Ammon's horn (tissue), 1 donor: Measurements from ENCODE around the gene YWHAH.
A peak's percentile ranks its signal among the peaks of the same experiment; 100 is the strongest.

ENCODE experiments used
- DNase-seq: peaks from one replicate; pipeline ENCODE4 v3.0.0-alpha.2; 2016; ENCODE audit warnings: low spot score

The YWHAH gene

DNA sequence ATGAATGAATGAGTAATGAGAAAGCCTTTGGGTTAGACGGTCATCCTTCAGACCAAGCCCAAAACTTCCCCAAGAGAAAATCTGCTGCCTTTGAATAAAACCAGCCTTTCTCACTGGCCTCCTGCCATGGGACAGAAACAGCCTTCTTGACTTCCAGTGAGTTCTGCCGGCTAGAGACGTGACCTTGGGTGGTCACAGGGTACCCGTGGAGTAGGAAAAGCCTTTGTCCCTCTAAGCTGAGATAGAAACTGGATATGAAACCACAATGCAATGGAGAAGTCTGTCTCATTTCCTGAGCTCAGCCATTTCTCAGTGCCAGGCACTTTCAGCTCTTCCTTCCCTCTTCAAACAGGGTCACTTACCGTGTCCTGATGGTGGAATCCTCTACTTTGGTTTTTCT is 21.2 kb upstream of the YWHAH start:
- DNase-seq, result peak; percentile 78

DNA sequence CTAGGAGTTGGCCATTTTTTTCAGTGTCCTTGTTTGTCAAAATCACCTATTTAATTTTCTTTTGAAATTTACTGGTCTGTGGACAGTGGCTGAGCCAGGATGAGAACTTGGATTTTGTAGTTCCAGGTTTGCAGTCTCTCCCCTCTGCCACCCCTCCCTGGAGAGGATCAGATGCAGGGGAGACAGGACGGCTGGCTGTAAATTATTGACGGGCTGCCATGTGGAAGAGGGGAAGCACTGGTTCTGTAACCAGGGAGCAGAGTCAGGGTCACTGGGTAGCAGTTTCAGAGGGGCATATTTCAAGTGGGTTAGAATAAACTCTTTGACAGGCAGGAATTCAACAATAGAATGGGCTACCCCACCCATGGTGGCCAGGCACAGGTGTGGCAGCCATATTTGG is 20.6 kb upstream of the YWHAH start:
- no peak for DNase-seq

DNA sequence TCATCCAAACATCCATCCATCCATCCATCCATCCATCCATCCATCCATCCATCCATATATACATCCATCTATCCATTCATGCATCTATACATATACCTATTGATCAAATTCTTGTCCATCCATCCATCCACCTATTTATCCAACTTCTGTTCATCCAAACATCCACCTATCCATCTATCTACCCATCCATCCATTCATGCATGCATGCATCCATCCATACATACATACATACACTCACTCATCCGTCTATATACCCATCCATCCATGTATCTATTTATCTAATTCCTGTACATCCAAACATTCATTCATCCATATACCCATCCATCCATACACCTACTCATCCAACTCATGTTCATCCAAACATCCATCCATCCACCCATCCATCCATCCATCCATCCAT is 19.3 kb upstream of the YWHAH start:
- DNase-seq, result no peak

DNA sequence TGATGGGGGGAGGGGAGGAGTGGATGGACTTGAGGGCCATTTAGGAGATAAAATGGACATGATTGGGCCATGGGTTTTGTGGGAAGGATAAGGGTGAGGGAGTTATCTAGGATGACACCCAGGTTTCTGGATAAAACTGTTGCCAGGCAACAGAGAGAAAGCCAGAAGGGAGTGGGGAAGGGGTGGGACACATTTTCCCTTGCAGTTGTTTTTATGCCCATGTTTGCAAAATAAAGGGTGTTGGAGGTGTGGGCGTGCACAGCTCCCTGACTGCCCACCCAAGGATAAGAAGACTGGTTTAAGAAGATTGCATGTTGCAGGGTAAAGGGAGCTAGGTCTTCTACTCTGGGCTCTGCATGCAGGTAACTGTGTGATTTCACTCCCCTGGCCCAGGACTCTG is 18.3 kb upstream of the YWHAH start:
- no peak for DNase-seq

DNA sequence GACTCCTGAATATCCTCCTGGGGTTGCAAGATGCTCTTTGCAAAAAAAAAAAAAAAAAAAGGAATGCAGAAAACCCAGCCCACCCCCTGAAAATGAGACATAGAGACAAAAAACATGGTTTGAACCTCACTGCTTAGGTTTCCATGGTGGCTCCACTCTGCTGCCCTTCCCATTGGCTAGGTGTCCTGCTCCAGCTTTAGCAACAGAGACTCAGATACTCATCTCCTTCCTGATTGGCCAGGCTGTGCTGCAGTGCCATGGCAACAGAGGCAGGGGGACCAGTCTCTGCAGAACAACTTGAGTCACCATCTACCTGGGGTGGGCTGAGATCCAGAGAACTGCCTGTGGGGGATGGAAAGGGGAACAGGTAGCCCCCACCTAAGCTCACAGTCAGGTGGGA is 17.4 kb upstream of the YWHAH start:
- peak; percentile 90 for DNase-seq

DNA sequence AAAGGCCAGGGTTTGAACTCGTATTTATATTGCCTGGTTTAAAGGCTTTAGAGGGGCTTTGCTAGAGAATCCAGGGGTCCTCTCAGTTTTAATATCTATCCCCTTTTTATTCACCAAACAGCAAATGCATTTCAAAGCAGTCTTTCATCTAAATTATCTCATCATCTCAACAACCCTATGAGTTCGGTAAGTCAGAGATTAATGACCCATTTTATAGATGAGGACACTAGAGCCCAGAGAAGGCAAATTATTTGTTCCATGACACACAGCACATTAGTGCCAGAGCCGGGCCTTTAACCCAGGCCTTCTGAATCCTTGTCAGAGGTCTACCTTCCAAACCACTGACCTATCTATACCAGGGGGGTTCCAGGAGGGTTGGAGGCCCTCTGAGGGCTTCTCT is 16.8 kb upstream of the YWHAH start:
- no peak for DNase-seq

DNA sequence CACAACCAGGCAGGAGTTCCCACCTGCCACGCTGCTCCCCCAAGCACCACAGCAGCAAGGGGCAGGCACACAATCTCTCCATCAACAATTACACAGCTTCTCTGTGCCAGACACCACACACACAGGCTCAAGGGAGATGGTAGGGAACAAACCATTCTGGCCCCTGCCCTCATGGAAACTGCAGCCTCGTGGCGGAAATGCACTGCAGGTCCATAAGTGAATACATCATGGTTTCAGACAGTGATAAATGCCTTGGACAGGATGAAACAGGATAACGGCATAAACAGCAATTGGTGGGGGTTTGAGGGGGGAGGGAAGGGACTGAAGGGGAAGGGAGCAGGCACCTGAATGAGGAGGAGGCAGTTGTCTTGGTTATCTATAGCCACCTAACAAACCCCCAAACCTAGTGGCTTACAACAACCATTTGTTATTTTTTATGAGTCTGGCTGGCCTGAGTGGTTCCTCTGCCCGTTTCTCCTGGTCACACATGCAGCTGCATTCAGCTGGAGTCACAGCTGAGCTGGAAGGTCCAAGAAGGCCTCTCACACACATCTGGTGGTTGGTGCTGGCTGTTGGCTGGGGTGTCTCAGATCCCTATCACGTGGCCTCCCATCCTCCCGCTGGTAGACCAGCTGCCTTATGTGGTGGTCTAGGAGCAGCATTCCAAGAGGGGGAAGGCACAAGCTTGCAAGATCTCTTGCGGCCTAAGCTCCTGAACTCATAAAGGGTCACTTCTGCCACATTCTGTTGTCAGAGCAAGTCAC is 15.0 kb upstream of the YWHAH start:
- no peak for DNase-seq

DNA sequence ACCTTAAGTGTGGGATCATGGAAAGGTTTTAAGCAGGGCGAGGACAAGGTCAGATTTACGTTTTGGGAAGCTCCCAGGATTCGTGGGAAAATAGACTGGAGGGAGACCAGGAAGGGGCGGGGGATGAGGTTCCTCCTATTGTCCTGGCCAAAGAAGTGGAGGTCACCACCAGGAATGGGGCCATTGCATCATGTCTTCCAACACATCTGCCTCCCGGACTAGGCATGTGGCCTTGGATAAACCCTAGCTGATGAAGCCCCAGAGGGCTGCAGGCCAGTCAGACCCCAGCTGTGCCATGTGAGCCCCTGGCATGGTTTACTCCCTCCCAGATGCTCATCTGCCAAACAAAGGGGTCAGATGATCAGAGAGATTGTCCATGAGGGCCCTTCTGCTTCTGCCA is 11.5 kb upstream of the YWHAH start:
- DNase-seq, result no peak

DNA sequence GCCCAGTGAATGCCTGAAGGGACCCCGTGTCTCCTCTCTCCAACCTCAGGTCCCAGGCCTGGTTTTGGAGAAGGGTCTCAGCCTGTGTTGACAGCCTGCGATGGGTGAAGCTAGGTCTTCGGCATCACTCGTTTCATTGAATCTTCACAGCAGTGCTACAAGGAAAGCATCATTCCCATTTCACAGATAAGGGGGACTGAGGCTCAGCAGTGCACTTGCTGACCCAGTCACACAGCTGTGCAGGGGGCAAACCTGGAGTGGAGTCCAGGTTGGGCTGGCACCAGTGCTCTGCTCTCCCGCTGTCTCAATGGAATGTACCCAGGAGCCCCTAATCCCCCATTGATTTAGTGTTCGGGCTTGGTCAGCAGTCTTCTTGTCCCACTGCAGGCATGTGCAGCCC is 10.9 kb upstream of the YWHAH start:
- no peak for DNase-seq

DNA sequence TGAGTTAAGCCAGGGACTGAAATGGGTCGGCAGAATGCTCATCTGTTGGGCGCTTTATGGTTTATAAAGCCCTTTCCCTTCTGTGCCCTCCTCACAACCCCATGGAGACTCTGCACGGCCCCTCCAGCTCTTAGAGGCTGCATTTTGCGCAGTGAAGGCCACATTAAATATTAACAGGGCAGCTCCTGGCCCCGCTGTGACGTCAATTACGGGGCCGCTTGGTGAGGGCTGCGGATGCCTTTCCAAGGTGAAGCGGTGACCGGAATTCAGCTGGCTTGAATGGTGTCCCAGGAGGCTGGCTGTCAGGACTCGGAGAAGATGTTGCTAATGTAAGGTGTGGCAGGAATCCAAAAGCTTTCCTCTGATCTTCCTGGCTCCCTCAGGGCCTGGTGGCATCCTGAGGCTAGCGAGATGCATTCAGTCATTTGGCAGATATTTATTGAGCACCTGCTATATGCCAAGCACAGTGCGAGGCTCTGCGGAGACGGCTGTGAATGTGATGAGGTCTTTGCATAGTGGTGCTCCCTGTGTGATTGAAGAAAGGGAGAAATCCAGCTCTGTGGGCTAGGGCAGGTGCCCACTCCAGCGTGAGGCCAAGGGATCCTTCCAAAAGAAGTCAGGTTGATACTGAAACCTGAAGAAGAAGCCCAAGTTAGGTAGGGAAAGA is 10.4 kb upstream of the YWHAH start:
- no peak for DNase-seq

DNA sequence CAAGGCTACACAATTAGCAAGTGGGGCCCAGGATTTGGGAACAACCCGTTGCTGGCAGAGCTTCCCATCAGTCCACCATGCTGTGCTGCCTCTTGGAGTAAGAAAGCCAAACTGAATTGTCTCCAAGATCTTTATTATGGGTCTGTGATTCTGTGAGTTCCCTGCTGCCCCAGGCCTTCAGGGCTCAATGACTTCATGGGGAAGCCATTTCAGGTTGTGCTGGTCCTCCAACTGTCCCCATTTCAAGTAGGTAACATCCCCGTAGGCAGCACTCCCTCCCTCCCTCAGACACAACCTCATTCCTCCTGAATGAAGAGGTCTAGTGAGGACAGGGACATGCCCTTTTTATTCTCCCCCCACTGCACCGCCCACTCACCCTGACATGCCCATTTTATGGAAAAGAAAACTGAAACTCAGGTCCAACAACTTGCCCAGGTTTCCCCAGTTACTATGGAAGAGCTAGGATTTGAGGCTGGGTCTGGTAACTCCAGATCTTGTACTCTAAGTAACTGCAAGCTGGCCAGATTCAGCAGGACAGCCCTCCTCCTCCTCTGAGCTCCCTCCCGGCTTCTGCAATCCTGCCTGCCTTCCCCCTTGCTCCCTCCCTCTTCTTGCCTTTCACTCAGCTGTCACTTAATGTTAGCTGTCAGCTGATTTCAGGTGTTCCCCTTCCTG is 8.2 kb upstream of the YWHAH start:
- DNase-seq, result no peak

DNA sequence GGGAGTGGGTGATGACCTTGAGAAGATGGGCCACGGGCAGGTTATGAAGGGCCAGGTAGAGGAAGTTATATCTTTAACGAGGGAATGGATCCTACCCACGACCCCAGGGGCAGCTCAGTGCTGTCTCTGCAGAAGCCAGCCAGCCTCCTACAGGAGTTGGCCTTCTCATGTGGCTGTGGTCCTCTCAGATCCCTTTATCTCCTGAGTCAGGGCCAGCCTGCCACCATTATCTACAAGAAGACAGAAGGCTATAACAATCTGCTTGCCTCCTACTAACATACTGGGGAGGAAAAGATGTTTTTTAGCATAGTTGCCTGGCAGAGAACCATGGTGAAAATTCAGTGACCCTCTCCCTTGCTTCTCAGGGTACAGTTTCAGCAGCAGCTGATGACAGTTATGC is 7.0 kb upstream of the YWHAH start:
- DNase-seq, result no peak

DNA sequence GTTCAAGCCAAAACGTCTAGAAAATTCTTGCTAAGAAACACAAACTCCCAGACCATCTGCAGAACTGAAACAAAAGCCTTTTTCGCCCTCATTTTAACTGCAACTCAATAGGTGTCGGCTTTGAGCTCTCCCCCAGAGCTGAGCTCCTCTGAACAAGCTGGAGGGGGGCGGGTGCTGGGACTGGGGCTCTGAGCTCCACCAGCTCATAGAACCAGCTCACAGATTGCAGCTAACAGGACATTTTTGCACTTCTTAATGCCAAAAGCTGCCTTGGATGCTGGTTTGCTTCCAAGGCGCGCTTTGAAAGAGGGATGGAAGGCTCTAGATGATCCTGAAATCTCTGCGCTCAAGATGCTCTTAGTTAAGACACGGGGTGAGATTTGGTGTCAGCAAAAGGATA is 6.0 kb upstream of the YWHAH start:
- DNase-seq, result peak; percentile 66

DNA sequence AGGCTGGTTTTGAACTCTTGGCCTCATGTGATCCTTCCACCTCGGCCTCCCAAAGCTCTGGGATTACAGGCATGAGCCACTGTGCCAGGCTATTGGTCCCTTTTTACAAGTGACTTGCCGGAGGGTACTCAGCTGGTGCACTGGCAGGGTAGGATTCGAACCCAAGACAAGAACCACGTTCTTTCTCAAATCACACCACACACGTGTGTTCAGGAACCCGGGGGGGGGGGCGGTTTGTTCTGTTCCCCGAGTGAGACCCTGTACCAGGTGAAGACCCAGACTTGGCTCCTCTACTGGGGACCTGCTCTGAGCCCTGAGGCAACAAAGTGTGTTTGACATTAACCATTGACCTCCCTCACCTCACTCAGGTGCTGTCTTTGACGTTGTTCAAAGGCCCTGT is 3.8 kb upstream of the YWHAH start:
- no peak for DNase-seq

DNA sequence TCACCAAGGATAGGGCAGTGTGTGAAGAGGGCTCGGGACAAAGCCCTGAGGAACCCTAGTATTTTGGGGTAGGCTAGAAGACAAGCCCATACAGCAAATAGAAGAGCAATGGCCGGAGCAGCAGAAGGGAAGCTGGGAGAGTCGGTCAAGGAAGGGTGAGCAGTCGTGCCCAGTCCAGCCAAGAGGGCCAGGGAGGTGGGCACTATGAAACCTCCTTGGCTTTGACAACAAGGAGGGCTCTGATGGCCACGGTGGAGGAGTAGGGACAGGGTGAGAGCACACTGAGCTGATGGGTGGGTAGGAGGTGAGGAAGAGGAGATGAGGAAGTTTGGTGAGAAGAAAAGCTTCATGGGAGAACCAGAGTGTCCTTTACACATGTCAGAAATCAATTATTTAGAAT is 2.2 kb upstream of the YWHAH start:
- DNase-seq, result no peak

DNA sequence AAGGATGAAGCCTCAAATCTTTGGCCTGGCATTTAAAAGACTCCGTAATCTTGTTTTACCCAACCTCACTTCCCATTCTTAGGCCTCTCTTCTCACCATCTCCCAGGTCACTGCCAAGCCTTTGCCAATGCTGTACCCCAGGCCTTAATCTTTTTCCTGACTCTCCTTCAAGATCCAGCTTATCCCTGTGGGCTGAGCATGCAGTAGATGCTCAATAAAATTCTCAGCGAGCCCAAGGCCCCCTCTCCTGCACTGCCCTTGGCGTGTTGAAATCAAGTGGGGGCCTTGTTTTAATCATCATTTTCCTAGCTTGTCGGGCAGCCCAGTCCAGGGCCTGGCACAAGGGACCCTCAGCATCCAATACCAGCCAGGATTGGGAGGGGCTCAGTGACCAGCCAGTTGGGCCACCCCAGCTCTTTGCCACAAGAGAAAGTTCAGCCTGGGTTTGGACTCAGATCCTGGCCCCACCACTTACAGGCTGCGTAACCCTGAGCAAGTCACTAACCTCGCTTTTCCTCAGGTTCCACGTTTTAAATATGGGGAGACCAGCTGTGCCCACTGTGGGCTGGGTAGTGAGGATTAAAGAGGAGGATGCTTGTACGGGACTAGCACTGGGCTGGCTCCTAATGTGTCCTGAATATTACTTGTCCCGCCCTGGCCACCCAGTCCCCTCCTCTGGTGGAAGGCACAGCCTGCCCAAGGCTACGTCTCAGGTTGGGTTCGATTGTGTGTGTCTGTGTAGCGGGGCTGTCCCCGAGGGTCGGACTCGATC is 943 bp upstream of the YWHAH start:
- DNase-seq, result no peak

DNA sequence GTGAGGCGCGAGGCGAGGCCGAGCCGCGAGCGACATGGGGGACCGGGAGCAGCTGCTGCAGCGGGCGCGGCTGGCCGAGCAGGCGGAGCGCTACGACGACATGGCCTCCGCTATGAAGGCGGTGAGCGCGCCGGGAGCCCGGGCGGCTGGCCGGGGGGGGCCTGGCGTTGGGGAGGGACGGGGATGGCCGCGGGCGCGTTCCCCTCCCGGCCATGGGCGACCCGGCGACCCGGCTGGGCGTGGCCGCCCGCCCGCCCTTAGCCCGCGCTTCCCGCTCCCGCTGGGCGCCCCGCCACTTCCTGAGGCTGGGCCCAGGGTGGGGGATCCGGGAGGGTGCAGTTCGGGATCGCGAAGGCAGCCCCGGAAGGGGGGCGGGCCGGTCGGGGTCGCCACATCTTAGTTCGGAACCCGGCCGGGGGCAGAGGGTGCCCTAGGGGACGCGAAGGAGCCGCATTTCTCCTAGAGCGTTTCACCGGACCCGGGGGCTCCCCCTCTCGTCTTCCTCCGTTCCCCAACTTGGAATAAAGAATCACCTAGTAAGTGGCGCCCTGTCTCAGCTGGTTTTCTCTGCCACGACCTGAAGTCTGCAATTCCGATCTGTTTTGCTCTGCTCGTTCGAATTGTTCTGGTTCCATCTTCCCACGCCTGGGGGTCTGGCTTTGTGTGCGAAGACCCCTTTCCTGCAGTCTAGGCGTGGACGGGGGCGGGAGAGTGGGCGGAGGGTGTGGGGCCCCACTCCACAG is 536 bp downstream of the YWHAH start:
- no peak for DNase-seq

DNA sequence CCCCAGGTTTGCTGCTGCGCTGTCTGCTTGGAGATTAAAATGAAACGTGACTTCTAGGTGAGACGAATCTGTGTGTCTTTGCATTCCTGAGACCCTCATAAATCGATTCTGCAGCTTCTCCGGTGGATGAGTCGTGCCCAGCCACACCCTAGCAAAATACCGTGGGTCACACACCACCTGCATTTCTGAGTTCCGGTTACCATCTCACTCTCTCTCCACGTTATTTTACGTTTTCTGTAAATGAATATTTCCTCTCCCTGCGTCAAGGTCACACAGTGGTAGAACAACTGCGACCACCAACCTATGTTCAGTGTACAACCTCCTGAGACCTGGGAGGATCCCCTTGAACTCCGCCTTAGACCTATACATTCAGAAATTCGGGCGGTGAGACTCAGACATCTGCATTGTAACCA is 1.1 kb downstream of the YWHAH start:
- no peak for DNase-seq

DNA sequence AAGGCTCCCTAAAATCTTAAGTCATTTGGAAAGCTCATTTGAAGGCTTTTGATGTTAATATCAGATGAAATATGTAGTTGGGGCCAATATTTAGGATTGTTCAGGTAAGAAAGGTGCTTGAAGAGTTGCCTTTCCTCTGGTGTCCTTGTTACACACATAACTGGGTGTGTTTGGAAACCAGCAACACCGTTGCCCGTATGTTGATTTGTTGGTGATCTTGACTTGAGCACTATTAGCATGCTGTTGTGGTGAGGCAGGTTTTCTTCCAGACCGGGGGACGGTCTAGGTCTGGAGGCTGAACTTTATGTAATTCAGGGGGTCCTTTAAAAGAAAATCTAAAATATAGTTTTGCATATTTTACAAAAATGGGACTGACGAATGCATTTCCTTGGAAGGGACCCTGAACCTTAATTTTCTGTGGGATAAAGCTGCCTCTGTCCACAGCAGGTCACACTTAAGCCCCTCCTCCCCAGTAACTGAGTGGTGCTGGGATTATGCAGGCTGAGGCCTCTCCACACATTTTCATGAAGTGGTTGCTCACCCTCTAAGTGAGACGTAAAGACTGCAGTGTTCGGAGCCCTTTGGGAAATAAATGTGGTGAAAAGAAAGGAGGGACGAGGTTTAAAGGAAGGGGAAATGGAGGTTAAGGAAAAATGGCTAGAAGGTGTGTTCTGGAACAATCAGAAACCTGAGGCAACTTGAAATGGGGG is 1.8 kb downstream of the YWHAH start:
- DNase-seq, result no peak

DNA sequence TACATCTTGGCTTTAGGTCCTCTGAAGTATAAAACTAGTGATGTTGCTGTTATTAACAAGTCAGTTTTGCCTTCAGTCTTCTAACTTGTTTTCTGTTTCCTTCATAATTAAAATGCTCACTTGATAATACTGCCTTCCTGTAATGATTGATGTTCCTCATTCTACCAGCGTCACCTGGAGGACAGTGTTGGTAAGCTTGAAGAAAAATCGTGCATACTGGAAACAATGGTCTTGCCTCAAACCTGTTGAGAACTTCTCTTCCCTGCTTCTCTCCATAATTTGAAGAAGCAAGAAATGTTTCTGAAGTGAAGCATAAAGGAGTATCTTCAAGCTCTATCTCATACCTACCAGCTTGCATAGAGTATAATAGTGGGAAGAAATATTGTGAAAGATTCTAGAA is 3.0 kb downstream of the YWHAH start:
- peak; percentile 69 for DNase-seq

DNA sequence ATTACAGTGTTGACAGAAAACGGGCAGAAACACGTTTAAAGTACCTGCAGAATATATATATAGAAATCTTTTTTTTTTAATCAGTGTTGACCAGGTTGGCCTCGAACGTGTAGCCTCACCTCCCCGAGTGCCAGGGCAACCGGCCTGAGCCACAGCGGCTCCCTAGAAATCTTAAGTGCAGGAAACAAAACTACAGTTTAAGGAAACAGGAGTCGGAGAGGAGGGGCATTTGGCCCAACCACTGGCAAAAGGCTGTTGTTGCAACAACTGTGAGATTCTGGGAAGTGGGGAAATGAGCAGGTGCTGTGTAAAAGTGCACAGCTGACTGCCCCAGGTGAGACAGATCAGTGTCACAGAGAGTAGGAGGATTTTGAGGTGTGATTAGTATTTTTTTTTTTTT is 3.7 kb downstream of the YWHAH start:
- no peak for DNase-seq
